ENCODE measurements around the gene ADGRB2. TPM values are rescaled to one million over a fixed set of nuclear protein-coding genes. Genes with fewer than 3 reads are reported as not detected.

ADGRB2 gene
- total RNA-seq, 4 donors from 2014 or later: 0.77 to 31.0 (median 3.7) TPM; not detected in 1

DNA sequence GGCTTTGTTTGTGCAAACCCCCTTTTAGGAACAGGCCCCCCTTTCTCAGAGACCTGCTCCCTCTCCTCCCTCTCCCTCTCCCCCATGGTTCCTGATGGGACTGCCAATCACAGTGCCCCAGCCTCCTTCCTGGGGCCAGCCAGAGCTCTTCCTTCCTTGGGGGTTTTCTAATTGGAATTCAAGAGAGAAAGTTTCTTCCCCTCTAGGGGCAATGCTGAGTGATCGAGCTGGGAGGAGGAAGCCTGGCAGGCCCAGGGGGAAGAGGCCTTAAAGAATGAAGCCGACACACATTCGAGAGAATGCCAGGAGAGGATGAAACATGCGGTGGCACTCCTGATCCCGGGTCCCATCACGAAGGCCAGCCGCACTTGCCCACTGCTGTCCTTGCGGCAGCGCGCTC is 39.0 kb downstream of the ADGRB2 start:
- Histone ChIP-seq H3K27ac (no peak overlapping the region), H3K27me3 (no peaks in the 10 kb centered on the region), H3K4me1 (no peaks in the 10 kb centered on the region), H3K4me3 (no peak overlapping the region), H3K36me3 (no peaks in the 10 kb centered on the region), H3K9me3 (no peaks in the 10 kb centered on the region)
- intact Hi-C loops (cut with DNase I; ENCODE audit: low total_unique reads): no loop called here
- TF ChIP-seq, protein P1, sequence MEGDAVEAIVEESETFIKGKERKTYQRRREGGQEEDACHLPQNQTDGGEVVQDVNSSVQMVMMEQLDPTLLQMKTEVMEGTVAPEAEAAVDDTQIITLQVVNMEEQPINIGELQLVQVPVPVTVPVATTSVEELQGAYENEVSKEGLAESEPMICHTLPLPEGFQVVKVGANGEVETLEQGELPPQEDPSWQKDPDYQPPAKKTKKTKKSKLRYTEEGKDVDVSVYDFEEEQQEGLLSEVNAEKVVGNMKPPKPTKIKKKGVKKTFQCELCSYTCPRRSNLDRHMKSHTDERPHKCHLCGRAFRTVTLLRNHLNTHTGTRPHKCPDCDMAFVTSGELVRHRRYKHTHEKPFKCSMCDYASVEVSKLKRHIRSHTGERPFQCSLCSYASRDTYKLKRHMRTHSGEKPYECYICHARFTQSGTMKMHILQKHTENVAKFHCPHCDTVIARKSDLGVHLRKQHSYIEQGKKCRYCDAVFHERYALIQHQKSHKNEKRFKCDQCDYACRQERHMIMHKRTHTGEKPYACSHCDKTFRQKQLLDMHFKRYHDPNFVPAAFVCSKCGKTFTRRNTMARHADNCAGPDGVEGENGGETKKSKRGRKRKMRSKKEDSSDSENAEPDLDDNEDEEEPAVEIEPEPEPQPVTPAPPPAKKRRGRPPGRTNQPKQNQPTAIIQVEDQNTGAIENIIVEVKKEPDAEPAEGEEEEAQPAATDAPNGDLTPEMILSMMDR (IDR thresholded peaks at IDR 0.05): no peak
- no peak for TF ChIP-seq POLR2A (IDR thresholded peaks at IDR 0.05)
- no peak for DNase-seq

DNA sequence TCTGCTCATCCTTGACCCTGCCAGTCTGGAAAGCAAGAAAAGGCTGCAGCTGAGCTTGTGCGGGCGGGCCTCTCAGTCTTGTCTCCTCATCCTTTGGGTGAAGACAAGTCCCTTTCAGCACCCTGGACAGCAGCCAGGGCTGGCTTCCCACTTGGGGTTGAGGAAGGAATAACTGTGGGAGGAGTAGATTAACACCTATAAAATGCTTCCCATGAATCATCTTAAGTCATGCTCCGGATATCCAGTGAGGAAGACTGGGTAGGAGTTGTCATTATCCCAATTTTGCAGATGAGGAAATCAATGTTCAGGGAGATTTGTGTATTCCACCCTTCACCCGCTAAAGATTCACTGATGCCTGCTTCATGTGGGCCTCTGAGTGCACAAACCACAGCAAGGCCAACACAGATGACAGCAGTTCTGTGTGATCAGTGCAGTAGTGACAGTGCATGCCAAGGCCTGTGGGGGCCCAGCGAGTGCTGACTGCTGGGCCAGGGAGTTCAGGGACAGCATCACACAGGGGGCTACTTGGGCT is 40.2 kb downstream of the ADGRB2 start:
- Histone ChIP-seq H3K27ac (no peak overlapping the region), H3K4me3 (no peak overlapping the region), H3K4me1 (no peaks in the 10 kb centered on the region), H3K27me3 (no peaks in the 10 kb centered on the region), H3K36me3 (no peaks in the 10 kb centered on the region), H3K9me3 (no peaks in the 10 kb centered on the region)
- TF ChIP-seq, protein P1 (IDR thresholded peaks at IDR 0.05): no peak
- no peak for TF ChIP-seq POLR2A (IDR thresholded peaks at IDR 0.05)
- peak; percentile 45 to 48 for DNase-seq
- intact Hi-C loops (cut with DNase I; ENCODE audit: low total_unique reads): no loop called here

DNA sequence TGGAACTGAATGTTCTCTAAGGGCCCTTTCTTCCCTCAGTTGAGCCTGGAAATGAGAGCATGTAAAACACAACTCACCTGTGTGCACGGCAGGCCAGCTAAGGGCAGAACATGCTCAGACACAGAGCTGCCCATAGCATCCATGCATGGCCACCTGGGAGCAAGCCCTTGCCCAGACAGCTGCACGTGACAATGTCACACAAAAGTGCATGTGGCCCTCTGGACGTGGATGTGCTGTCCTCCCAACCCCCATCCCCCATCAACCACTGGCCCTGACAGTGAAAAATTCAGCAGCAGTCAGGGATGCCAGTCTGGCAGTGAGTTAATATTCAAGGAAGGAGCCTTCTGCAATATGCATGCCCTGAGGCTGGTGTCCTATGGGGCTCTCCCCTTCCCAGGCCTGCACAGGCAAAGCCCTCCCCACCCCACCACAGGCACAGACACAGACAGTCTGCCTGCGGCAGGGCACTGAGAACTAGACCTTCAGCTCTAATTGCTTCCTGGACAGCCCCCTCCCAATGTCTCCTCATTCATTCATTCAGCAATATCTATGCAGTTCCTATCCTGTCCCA is 45.7 kb downstream of the ADGRB2 start:
- Histone ChIP-seq H3K9me3 (no peaks in the 10 kb centered on the region), H3K36me3 (no peaks in the 10 kb centered on the region), H3K4me1 (peaks cover 7 to 8% of the 10 kb centered on the region in 2 donors), H3K27ac (no peak overlapping the region), H3K4me3 (no peak overlapping the region), H3K27me3 (no peaks in the 10 kb centered on the region)
- no peak for DNase-seq
- intact Hi-C loops (cut with DNase I; ENCODE audit: low total_unique reads): no loop called here
- TF ChIP-seq, protein P1 (IDR thresholded peaks at IDR 0.05): no peak
- no peak for TF ChIP-seq POLR2A (IDR thresholded peaks at IDR 0.05)

DNA sequence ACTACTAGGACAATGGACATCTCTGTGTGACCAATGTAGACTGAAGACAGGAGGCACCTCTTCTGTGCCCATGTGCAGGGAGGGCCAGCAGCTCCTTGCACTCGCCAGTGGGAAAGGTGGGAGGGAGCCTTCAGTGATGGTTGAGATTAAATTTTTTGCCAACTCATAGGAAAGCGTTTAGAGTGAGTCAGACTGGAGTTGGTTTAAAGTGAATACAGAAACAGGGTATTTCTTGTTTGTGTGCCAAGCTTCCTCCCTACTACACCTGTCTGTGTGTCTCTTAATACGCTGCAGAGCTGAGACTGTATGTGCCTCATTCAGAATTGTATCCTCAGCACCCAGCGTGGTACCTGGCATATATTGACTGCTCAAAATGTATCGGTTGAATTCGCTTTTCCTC is 46.8 kb downstream of the ADGRB2 start:
- no peak for TF ChIP-seq POLR2A (IDR thresholded peaks at IDR 0.05)
- TF ChIP-seq, protein P1 (IDR thresholded peaks at IDR 0.05): no peak
- Histone ChIP-seq H3K36me3 (no peaks in the 10 kb centered on the region), H3K27ac (no peak overlapping the region), H3K27me3 (no peaks in the 10 kb centered on the region), H3K4me1 (peaks cover 8 to 17% of the 10 kb centered on the region in 2 donors), H3K9me3 (no peaks in the 10 kb centered on the region), H3K4me3 (no peak overlapping the region)
- DNase-seq: no peak
- intact Hi-C loops (cut with DNase I; ENCODE audit: low total_unique reads): no loop called here

DNA sequence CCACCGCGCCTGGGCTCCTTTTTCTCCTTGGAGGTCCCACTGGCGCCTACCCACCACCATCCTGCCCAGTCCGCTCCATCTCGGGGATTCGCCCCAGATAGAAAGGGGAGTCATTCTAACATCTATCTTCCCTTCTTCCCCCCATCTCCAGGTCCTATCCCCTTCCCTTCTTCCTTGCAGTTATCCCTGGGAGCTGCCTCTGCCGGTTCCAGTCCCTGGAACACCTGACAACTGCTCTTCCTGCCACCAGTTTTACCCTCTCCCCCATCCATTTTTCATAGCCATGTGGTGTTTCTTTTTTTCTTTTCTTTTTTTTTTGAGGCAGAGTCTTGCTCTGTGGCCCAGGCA is 48.3 kb downstream of the ADGRB2 start:
- no peak for TF ChIP-seq POLR2A (IDR thresholded peaks at IDR 0.05)
- TF ChIP-seq, protein P1 (IDR thresholded peaks at IDR 0.05): no peak
- Histone ChIP-seq H3K9me3 (no peaks in the 10 kb centered on the region), H3K27me3 (no peaks in the 10 kb centered on the region), H3K4me1 (peaks cover 8 to 24% of the 10 kb centered on the region in 2 donors), H3K27ac (peak overlapping the region; percentile 96 to 99), H3K36me3 (no peaks in the 10 kb centered on the region), H3K4me3 (peak overlapping the region; percentile 32 to 55)
- no peak for DNase-seq
- intact Hi-C loops (cut with DNase I; ENCODE audit: low total_unique reads): no loop called here
